ENCODE data around the gene CBL.

Gene CBL

DNA sequence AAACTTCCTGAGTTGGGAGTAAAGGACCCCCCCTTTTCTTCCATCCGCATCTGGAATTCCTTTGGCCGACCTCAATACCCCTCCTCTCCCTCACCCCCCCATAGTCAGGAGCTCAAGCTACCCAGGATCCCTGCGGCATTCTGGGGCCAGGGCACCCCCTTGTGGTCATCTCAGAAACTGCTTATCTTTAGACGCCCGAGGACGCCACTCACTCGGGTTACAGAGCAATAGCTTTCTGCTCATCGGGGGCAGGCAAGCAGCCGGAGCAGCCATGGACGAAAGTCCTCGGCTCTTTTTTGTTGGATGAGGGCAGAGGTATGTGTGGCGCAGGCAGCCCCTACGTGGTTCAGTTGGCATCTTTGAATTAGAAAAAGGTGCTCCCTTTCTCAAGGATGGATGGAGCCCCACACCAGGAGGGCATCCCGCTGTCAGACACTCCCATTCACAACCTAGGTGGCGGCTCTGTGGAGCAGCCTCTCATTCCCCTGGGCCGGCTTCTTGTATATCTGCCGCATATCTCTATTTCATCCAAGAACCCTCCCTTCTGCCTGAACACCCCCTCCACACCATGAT is 132.3 kb downstream of the CBL start:
- TF ChIP-seq, protein P1, sequence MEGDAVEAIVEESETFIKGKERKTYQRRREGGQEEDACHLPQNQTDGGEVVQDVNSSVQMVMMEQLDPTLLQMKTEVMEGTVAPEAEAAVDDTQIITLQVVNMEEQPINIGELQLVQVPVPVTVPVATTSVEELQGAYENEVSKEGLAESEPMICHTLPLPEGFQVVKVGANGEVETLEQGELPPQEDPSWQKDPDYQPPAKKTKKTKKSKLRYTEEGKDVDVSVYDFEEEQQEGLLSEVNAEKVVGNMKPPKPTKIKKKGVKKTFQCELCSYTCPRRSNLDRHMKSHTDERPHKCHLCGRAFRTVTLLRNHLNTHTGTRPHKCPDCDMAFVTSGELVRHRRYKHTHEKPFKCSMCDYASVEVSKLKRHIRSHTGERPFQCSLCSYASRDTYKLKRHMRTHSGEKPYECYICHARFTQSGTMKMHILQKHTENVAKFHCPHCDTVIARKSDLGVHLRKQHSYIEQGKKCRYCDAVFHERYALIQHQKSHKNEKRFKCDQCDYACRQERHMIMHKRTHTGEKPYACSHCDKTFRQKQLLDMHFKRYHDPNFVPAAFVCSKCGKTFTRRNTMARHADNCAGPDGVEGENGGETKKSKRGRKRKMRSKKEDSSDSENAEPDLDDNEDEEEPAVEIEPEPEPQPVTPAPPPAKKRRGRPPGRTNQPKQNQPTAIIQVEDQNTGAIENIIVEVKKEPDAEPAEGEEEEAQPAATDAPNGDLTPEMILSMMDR (conservative IDR thresholded peaks at IDR 0.05; ENCODE audit: control insufficient read depth, insufficient read depth, low read depth, low read length) = peak; percentile 80
- peak; percentile 70 for DNase-seq (ENCODE audit: low read depth)
- H3K4me3 ChIP-seq (ENCODE audit: control insufficient read depth, low read depth, low read length) = no peak overlapping the region

DNA sequence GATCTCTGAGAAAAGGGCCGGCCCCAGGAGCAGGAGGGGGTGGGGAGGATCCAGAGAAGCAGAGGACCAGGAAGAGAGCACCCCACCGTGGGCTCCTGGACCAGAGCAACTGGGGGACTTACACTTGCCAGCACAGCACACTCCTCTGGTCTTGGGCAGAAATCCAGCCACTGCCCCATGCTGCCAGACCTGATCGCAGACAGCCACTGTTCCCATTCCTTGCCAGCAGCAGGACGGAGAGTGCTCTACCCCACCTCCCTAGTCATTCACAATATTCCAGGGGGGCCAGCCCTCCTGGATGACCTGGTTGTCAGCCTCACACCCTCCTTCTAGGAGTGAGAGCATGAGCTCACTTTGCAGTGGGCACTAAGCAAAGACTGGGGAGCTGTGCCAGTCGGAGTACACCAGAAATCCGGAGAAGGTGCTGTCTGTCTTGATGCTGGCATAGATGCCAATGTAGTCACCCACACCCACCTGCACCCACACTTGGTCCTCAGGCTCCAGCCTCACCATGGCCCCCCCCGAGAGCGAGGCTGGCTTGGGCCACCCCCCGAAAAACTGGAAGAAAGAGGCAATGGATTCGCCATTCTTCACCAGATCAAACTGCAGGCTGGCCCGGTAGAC is 132.9 kb downstream of the CBL start:
- TF ChIP-seq, protein P1 (conservative IDR thresholded peaks at IDR 0.05; ENCODE audit: control insufficient read depth, insufficient read depth, low read depth, low read length) = no peak
- H3K4me3 ChIP-seq (ENCODE audit: control insufficient read depth, low read depth, low read length) = no peak overlapping the region
- DNase-seq (ENCODE audit: low read depth) = no peak

DNA sequence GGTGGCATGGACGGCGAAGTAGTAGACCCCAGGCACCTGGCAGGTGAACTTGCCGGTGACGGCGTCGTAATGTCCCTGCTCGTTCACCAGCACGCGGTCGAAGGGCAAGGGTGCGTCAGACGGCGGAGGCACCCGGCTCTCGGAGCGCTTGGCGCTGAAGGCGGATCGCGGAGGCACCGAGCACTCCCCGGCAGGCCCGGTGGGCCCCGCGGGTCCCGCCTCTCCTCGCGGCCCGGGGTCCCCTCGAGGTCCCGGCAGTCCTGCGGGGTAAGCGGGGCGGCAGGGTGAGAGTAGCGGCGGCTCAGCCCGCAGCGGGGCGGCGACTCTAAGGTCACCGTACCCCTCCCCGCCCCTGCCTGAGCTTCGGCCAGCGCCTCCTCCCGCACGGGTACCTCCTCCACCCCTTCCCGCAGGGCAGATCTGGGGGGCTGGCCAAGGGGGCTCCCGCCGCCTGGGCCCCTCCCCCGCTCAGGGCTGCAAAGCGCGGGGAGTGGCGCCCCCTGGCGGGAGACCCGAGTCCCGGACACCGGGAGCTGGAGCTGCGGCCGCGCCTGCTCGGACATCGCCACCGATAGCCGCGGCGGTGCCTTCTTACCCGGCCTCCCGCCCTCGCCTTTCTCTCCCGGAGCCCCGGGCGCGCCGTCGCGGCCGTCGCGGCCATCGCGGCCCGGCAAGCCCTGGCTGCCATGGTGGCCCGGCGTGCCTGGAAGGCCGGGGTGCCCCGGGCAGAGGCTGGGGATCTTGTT is 133.6 kb downstream of the CBL start:
- peak; percentile 46 for DNase-seq (ENCODE audit: low read depth)
- peak overlapping the region; percentile 38 for H3K4me3 ChIP-seq (ENCODE audit: control insufficient read depth, low read depth, low read length)
- TF ChIP-seq, protein P1 (conservative IDR thresholded peaks at IDR 0.05; ENCODE audit: control insufficient read depth, insufficient read depth, low read depth, low read length) = peak; percentile 52

DNA sequence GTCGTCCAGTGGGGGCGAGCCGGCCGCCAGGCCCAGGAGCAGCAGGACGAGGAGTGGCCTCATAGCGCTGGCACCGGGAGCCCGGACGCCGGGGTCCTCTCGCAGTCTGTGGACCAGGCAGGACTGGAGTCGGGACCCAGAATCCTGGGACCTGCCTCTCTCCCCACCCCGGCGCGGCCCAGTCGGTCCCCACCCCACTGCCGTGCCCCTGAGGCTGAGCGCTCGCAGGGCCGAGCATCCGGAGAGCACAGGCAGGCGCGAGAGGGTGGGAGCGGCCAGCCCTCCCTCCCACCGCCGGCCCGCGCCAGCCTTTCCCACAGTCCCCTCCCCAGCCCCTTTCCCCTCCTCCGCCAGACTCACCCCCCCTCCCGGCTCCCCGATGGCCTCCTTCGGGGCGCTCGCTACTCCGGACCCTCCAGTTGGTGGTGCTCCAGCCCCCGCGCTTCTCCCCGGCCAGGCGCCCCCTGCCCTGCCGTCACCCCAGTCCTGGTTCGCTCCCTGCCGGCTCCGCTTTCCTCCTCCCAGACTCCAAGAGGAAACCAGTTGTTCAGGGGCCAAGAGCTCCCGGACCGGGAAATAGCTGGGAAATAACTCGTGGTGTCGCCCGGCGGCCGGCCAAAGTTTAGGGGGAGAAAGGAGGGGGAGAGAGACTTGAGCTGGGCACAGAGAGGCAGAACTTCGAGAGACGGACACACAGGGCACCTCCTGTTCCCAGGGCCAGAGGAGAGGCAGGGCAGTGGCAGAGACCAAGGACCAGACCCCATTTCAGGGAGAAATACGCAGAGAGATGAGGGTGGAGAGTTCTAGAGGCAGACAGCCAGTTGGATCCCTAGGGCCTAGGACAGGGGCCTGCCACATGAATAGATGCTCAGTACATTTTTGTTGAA is 134.4 kb downstream of the CBL start, which contains the start of gene C1QTNF5:
TSS of gene C1QTNF5 (minus strand) at position 549 of the 887 bp plus-strand sequence. CDS start at position 63, 486 bp downstream.
- peak within 1 kb of the TSS; percentile 38 for H3K4me3 ChIP-seq (ENCODE audit: control insufficient read depth, low read depth, low read length)
- TF ChIP-seq, protein P1 (conservative IDR thresholded peaks at IDR 0.05; ENCODE audit: control insufficient read depth, insufficient read depth, low read depth, low read length) = no peak
- peak; percentile 67 for DNase-seq (ENCODE audit: low read depth)

DNA sequence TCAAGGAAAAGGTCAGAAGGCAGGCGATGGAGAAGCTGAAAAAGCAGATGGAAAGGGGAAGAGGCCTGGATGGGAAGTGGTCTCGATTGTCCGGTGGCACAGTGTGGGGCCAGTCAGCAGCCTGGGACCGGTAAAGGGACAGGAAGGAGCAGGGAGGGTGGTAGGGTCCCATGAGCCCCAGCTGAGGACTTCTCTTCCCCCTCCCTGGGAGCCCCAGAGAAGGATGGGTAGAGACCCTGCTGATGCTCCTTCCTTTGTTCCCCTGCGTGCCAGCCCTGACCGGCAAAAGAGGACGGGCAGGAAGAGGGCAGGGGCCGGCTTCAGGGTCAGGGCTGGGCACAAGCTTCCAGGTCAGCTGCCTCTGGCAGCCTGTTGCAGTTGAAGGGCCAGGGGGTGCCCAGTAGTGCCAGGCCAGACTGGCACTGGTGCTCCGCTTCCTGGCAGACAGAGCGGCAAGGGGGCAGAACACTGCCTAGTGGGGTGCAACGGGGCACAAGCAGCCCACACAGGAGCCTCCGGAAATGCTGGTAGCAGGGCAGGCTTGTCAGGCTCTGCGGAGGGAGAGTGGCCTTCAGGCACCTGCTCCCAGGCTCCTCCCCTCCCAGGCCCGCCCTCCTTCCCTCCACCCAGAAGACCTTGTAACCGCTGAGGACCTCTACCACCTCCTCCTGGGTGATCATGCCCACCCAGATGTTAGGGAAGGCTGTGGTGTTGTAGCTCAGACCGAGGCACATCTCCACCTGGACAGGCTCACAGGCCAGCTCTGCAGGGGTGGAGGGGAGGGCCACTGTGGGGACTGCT is 135.3 kb downstream of the CBL start:
- no peak for DNase-seq (ENCODE audit: low read depth)
- no peak overlapping the region for H3K4me3 ChIP-seq (ENCODE audit: control insufficient read depth, low read depth, low read length)
- TF ChIP-seq, protein P1 (conservative IDR thresholded peaks at IDR 0.05; ENCODE audit: control insufficient read depth, insufficient read depth, low read depth, low read length) = no peak

DNA sequence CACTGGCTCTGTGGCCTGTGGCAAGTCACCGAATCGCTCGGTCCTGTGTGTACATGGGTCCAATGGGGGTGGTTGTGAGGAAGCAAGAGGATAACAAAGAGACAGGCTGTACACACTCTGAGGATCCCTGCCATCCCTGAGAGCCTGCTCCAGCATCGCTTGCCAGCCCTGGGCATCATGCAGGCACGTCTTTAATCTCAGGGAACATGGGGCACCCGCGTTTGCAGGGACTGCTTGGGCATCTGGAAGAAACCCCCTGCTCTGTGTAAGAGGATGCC is 135.8 kb downstream of the CBL start:
- H3K4me3 ChIP-seq (ENCODE audit: control insufficient read depth, low read depth, low read length) = no peak overlapping the region
- DNase-seq (ENCODE audit: low read depth) = no peak
- TF ChIP-seq, protein P1 (conservative IDR thresholded peaks at IDR 0.05; ENCODE audit: control insufficient read depth, insufficient read depth, low read depth, low read length) = no peak
